Heart left ventricle (tissue), 16 donors: ENCODE results near the gene CTTNBP2. TPM values are rescaled to one million over a fixed set of nuclear protein-coding genes. Genes with fewer than 3 reads are reported as not detected.
A peak's percentile ranks its signal among the peaks of the same experiment; 100 is the strongest.

Source experiments
- ATAC-seq, 4 donors: fragments of 200-7000 bp; cut with Tn5 transposase; one replicate each; pipeline ENCODE4 v1.9.1; 2020 to 2022; ENCODE audit warnings: moderate library complexity in 4 of 4, mild to moderate bottlenecking in 3 of 4, moderate number of reproducible peaks in 1 of 4
- DNase-seq, 5 donors: peaks; one replicate each; pipeline ENCODE4 v3.0.0-alpha.2; 2020
- H3K27ac ChIP-seq, 12 donors: fragments of 200-600 bp; sonication (generic) in 4 of 12; one replicate each; pipeline versions ENCODE4 v1.5.0 to v1.8.0; 2016 to 2022; ENCODE audit warnings: mild to moderate bottlenecking in 2 of 12
- H3K27me3 ChIP-seq, 9 donors: fragments of 200-600 bp; sonication (generic) in 2 of 9; one replicate each; pipeline versions ENCODE4 v1.5.1 to v1.8.0; 2016 to 2022; ENCODE audit warnings: mild to moderate bottlenecking in 3 of 9
- H3K36me3 ChIP-seq, 9 donors: fragments of 200-600 bp; sonication (generic) in 2 of 9; one replicate each; pipeline versions ENCODE4 v1.5.0 to v1.8.0; 2018 to 2022; ENCODE audit warnings: mild to moderate bottlenecking in 2 of 9
- H3K4me1 ChIP-seq, 12 donors: fragments of 200-600 bp; sonication (generic) in 4 of 12; one replicate each; pipeline versions ENCODE4 v1.5.0 to v1.8.0; 2016 to 2022; ENCODE audit warnings: mild to moderate bottlenecking in 3 of 12
- H3K4me3 ChIP-seq, 12 donors: fragments of 200-600 bp; sonication (generic) in 4 of 12; one replicate each; pipeline versions ENCODE4 v1.5.0 to v1.8.0; 2017 to 2022; ENCODE audit warnings: mild to moderate bottlenecking in 9 of 12, moderate library complexity in 4 of 12
- H3K9me3 ChIP-seq, 12 donors: fragments of 200-600 bp; sonication (generic) in 4 of 12; one replicate each; pipeline versions ENCODE4 v1.5.0 to v1.8.0; 2016 to 2022; ENCODE audit warnings: mild to moderate bottlenecking in 1 of 12
- POLR2A ChIP-seq, 2 donors: fragments of 450-650 bp; IDR thresholded peaks; one replicate each; pipeline ENCODE4 v1.6.1; 2017; ENCODE audit warnings: antibody characterized with exemption in 2 of 2, mild to moderate bottlenecking in 2 of 2, moderate library complexity in 2 of 2
- WGBS, 4 donors: extraction: QIAGEN DNeasy Blood & Tissue Kit in 2 of 4; methylation state at CpG; one replicate each; pipeline versions ENCODE4 v1.1.5 to v1.1.7; 2013 to 2018; 5-methylcytosine and 5-hydroxymethylcytosine counted together
- intact Hi-C, 10 donors: fragments of 100-400 bp; cut with DNase I; formaldehyde crosslinking; loops; one replicate each; pipeline versions ENCODE4 v1.11.1 to v1.14.2; 2022
- polyA plus RNA-seq, 2 donors: library from polyadenylated mRNA; stranded (reverse); fragments of 200-250 nt; gene quantifications; one replicate each; pipeline ENCODE4 v1.2.3, GENCODE V29; 2013
- total RNA-seq, 9 donors: library from RNA; depleted of rRNA in 2 of 9; stranded (reverse); fragments of >200 nt in 2 of 9; fragmentation: NEBNext Ultra II Directional in 3 of 9; extraction: Animal tissue kit (Norgen Biotek cat#: 25700) in 3 of 9; gene quantifications; one replicate each; pipeline versions ENCODE4 v1.1.0 to v1.2.4, GENCODE V29; 2016 to 2023
- TF ChIP-seq, protein P1 (sequence below), 12 donors: fragments of 200-600 bp; sonication (generic) in 4 of 12; IDR thresholded peaks; one replicate each; pipeline versions ENCODE4 v1.5.0 to v1.8.0; 2018 to 2022; ENCODE audit warnings: antibody characterized with exemption in 12 of 12, mild to moderate bottlenecking in 5 of 12
- donor health status: ischemic (EF 13 %, LVEDD 7.1; RV severe dilation, severe dysfunction).
- donor health status: healthy with polysubstance abuse.
- donor health status: DM: no; HTN: yes; CAD: no.
- donor health status: DM: no; HTN: no; CAD: no.
- donor health status: ischemic (EF 25% LVEDD 6.9; RV normal size, moderate dysfunction).
- donor health status: ischemic (EF 25% LVEDD 5.7; RV mildly dilated, moderate dysfunction).
- donor health status: healthy.
- donor health status: DM: yes; HTN: yes; CAD: no.
- donor health status: ischemic (EF 35%, LVEDD 5.7; RV mildly dilated, moderate dysfunction).
- donor health status: nonischemic (EF 11% LVEDD 7.7; RV severe dilation, severe dysfunction).
- donor health status: DM: yes; HTN: yes; CAD: no.
- donor health status: PGD.
- donor health status: ischemic (EF 29% LVEDD 5.4; RV normal size, mild dysfunction).
- donor health status: nonischemic (EF 23%, LVEDD 6.1; RV moderate dilation, normal function).

The CTTNBP2 gene
- total and polyA plus RNA-seq, 11 donors, result 0.31 to 3.9 (median 0.76) TPM

DNA sequence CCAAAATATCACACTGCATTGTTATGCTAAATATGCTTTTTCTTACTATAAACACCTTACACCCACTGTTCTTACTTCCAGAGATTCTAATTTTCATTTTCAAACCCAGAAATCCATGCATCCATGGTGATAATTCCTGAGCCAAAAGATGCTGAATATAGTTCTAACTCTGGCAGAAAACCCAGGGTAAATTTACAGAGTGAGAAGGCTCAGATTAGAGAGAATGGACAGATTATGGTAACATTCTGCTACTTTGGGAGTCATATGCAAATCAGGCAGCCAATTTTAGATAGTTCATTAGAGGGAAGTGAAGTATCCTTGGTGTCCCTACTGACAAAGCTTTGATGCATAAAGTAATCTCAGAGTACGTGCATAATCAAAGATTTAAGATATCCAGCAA is 15.4 kb upstream of the CTTNBP2 start:
- Histone ChIP-seq H3K36me3 (no peaks in the 10 kb centered on the region), H3K9me3 (no peaks in the 10 kb centered on the region), H3K4me1 (no peaks in the 10 kb centered on the region), H3K4me3 (no peak overlapping the region), H3K27me3 (no peaks in the 10 kb centered on the region), H3K27ac (no peak overlapping the region)
- ATAC-seq, result no peak
- TF ChIP-seq, protein P1, sequence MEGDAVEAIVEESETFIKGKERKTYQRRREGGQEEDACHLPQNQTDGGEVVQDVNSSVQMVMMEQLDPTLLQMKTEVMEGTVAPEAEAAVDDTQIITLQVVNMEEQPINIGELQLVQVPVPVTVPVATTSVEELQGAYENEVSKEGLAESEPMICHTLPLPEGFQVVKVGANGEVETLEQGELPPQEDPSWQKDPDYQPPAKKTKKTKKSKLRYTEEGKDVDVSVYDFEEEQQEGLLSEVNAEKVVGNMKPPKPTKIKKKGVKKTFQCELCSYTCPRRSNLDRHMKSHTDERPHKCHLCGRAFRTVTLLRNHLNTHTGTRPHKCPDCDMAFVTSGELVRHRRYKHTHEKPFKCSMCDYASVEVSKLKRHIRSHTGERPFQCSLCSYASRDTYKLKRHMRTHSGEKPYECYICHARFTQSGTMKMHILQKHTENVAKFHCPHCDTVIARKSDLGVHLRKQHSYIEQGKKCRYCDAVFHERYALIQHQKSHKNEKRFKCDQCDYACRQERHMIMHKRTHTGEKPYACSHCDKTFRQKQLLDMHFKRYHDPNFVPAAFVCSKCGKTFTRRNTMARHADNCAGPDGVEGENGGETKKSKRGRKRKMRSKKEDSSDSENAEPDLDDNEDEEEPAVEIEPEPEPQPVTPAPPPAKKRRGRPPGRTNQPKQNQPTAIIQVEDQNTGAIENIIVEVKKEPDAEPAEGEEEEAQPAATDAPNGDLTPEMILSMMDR (IDR thresholded peaks at IDR 0.05), result no peak
- no peak for TF ChIP-seq POLR2A (IDR thresholded peaks at IDR 0.05)
- no peak for DNase-seq
- intact Hi-C loops, result no loop called here
- 61 to 79% (median 68%) methylated on average over 1 of the region's 1 CpG for WGBS, 4 donors

DNA sequence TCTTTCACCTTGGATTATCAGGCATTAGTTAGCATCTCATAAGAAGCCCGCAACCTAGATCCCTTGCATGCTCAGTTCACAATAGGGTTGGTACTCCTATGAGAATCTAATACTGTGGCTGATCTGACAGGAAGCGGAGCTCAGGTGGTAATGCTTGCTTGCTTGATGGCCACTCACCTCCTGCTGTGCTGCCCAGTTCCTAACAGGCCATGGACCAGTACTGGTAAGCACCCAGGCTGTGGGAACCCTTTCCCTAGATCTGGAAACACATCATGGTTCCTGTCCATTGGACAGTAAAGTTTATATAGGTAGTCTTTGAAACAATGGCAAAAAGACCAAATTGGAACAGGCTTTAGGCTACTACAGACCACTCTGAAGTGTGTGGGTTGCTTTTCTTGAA is 9.4 kb upstream of the CTTNBP2 start:
- no peak for TF ChIP-seq POLR2A (IDR thresholded peaks at IDR 0.05)
- TF ChIP-seq, protein P1 (IDR thresholded peaks at IDR 0.05), result no peak
- Histone ChIP-seq H3K4me3 (no peak overlapping the region), H3K27me3 (peaks cover 0 to 4% (median 0%) of the 10 kb centered on the region in 9 donors), H3K27ac (no peak overlapping the region), H3K9me3 (no peaks in the 10 kb centered on the region), H3K36me3 (no peaks in the 10 kb centered on the region), H3K4me1 (no peaks in the 10 kb centered on the region)
- ATAC-seq, result no peak
- intact Hi-C loops, result no loop called here
- WGBS, 4 donors, result 94 to 100% (median 95%) methylated on average over 2 of the region's 2 CpGs
- no peak for DNase-seq

DNA sequence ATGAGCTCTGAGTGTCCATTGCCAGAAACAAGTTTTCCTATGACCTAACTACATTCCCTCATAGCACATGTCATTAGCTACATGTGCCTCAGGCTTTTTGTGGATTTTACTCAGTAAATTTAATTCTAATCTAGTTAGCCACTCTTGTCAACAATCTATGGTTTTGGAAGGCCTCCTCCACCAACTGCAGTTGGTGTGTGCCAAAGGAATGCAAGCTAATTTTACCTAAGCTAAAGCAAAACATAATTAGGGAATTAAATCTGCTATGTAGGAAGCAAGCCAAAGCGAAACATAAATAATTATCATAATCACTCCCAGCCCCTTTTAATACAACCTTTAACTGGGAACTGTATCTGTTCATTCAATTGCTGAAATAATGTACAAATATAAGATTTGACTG is 3.5 kb upstream of the CTTNBP2 start:
- TF ChIP-seq, protein P1 (IDR thresholded peaks at IDR 0.05), result no peak
- TF ChIP-seq POLR2A (IDR thresholded peaks at IDR 0.05), result no peak
- Histone ChIP-seq H3K27me3 (peaks cover 0 to 35% (median 0%) of the 10 kb centered on the region in 9 donors), H3K4me1 (peaks cover 0 to 19% (median 0%) of the 10 kb centered on the region in 12 donors), H3K36me3 (no peaks in the 10 kb centered on the region), H3K27ac (no peak overlapping the region), H3K9me3 (no peaks in the 10 kb centered on the region), H3K4me3 (no peak overlapping the region)
- intact Hi-C loops, result loop anchor here in 4 of 10 donors (10.0 kb wide), 2 partner anchors 62 to 122 kb away; no protein-coding TSS in a partner anchor
- DNase-seq (no peak), ATAC-seq (no peak)
- 91 to 96% (median 94%) methylated on average over 1 of the region's 1 CpG for WGBS, 4 donors

DNA sequence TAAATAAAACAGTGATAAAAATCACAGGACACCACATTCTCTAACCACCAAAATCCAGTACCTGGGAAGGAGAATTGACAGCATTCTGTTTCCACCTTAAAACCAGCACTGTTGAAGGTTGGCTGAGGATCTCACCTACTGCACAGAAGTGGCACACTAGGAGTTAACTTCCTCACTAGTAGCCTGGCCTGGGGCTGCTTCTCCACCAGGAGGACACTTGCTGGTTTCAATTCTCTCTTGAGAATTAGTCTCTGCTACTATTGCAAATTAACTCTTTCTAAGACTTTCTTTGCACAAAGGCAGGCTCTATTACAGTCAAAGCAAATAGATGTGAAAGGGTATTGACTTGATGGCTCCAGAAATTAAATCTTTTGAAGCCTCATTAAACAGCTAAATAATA is 2.3 kb upstream of the CTTNBP2 start:
- no peak overlapping the region for H3K4me3 ChIP-seq
- no peaks in the 10 kb centered on the region for H3K9me3 ChIP-seq
- H3K27ac ChIP-seq, result no peak overlapping the region
- TF ChIP-seq, protein P1 (IDR thresholded peaks at IDR 0.05), result peak in 2 of 12 donors; percentile 8 to 12
- no peak for TF ChIP-seq POLR2A (IDR thresholded peaks at IDR 0.05)
- no peaks in the 10 kb centered on the region for H3K36me3 ChIP-seq
- peaks cover 0 to 42% (median 0%) of the 10 kb centered on the region in 9 donors for H3K27me3 ChIP-seq
- intact Hi-C loops, result loop anchor here in 4 of 10 donors (10.0 kb wide), 2 partner anchors 61 to 121 kb away; no protein-coding TSS in a partner anchor
- ATAC-seq (no peak), DNase-seq (peak in 1 of 5 donors; percentile 33)
- peaks cover 0 to 20% (median 0%) of the 10 kb centered on the region in 12 donors for H3K4me1 ChIP-seq
